HG03575 (cell line): ENCODE measurements around the gene GPR3.

Experiments used
- ATAC-seq: cut with Tn5 transposase; IDR thresholded peaks from one replicate; pipeline ENCODE4 v1.9.1; 2021; ENCODE audit not compliant: unreplicated experiment, insufficient number of reproducible peaks, low FRiP score; ENCODE audit errors: extremely low read depth

GPR3 gene

DNA sequence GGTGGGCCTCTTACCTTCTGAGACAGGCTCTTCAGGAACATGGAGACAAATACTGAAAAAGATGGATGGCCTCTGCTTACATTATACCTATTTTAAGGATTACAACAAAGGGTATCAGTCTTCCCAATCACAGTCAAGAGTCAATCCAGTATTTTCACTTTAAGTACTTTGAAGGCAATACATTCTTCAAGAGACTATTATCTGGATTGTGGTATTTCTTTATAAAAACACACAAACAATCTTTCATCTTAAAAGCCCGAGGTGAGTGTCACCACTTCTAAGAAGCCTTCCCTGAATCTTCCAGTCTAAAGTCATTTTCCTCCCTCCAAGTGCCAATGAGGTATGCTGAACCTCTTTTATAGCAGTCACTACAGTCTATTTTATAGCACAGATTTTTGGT is 52.2 kb downstream of the GPR3 start:
- no peak for ATAC-seq
